Neural cell (in vitro differentiated cells): ENCODE data around the gene ARHGAP27.
A peak's percentile ranks its signal among the peaks of the same experiment; 100 is the strongest.

Experiments used
- EP300 ChIP-seq: fragments of 450-650 bp; conservative IDR thresholded peaks from 2 replicates; pipeline ENCODE4 v1.6.1; 2014; ENCODE audit warnings: antibody characterized with exemption, mild to moderate bottlenecking, moderate library complexity; ENCODE audit not compliant: poor library complexity, severe bottlenecking
- EZH2 ChIP-seq: fragments of 200-600, 300-800 bp; shearing (Covaris generic), sonication (generic); IDR thresholded peaks from 2 replicates; pipeline ENCODE4 v1.6.1; 2014; ENCODE audit warnings: antibody characterized with exemption, low read length, borderline replicate concordance, mild to moderate bottlenecking; ENCODE audit not compliant: insufficient read depth, poor library complexity, severe bottlenecking
- MXI1 ChIP-seq: fragments of 450-650 bp; conservative IDR thresholded peaks from 2 replicates; pipeline ENCODE4 v1.6.1; 2014; ENCODE audit warnings: antibody characterized with exemption, mild to moderate bottlenecking; ENCODE audit not compliant: poor library complexity, severe bottlenecking
- POLR2AphosphoS5 ChIP-seq: IDR thresholded peaks from 2 replicates; pipeline ENCODE4 v1.6.1; 2012
- RAD21 ChIP-seq: fragments of 450-650 bp; conservative IDR thresholded peaks from 2 replicates; pipeline ENCODE4 v1.6.1; 2014; ENCODE audit warnings: antibody characterized with exemption, mild to moderate bottlenecking, moderate library complexity
- TAF1 ChIP-seq: IDR thresholded peaks from 2 replicates; pipeline ENCODE4 v1.6.1; 2012; ENCODE audit warnings: low read depth
- TF ChIP-seq, protein P1 (sequence below): fragments of 450-650 bp; IDR thresholded peaks from 2 replicates; pipeline ENCODE4 v1.5.1; 2014; ENCODE audit warnings: antibody characterized with exemption, mild to moderate bottlenecking, moderate library complexity; ENCODE audit not compliant: poor library complexity, severe bottlenecking
- TF ChIP-seq, protein P2 (sequence below): IDR thresholded peaks from 2 replicates; pipeline ENCODE4 v1.6.1; 2012; ENCODE audit warnings: borderline replicate concordance

GRCh38 chr17:45428050-45428617 lies 4.5 kb downstream of the ARHGAP27 start:
- TF ChIP-seq, protein P1, sequence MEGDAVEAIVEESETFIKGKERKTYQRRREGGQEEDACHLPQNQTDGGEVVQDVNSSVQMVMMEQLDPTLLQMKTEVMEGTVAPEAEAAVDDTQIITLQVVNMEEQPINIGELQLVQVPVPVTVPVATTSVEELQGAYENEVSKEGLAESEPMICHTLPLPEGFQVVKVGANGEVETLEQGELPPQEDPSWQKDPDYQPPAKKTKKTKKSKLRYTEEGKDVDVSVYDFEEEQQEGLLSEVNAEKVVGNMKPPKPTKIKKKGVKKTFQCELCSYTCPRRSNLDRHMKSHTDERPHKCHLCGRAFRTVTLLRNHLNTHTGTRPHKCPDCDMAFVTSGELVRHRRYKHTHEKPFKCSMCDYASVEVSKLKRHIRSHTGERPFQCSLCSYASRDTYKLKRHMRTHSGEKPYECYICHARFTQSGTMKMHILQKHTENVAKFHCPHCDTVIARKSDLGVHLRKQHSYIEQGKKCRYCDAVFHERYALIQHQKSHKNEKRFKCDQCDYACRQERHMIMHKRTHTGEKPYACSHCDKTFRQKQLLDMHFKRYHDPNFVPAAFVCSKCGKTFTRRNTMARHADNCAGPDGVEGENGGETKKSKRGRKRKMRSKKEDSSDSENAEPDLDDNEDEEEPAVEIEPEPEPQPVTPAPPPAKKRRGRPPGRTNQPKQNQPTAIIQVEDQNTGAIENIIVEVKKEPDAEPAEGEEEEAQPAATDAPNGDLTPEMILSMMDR = peak; percentile 92
- TF ChIP-seq, protein P2, sequence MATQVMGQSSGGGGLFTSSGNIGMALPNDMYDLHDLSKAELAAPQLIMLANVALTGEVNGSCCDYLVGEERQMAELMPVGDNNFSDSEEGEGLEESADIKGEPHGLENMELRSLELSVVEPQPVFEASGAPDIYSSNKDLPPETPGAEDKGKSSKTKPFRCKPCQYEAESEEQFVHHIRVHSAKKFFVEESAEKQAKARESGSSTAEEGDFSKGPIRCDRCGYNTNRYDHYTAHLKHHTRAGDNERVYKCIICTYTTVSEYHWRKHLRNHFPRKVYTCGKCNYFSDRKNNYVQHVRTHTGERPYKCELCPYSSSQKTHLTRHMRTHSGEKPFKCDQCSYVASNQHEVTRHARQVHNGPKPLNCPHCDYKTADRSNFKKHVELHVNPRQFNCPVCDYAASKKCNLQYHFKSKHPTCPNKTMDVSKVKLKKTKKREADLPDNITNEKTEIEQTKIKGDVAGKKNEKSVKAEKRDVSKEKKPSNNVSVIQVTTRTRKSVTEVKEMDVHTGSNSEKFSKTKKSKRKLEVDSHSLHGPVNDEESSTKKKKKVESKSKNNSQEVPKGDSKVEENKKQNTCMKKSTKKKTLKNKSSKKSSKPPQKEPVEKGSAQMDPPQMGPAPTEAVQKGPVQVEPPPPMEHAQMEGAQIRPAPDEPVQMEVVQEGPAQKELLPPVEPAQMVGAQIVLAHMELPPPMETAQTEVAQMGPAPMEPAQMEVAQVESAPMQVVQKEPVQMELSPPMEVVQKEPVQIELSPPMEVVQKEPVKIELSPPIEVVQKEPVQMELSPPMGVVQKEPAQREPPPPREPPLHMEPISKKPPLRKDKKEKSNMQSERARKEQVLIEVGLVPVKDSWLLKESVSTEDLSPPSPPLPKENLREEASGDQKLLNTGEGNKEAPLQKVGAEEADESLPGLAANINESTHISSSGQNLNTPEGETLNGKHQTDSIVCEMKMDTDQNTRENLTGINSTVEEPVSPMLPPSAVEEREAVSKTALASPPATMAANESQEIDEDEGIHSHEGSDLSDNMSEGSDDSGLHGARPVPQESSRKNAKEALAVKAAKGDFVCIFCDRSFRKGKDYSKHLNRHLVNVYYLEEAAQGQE = no peak
- TF ChIP-seq RAD21 (peak; percentile 71), TAF1 (no peak), POLR2AphosphoS5 (peak; percentile 8), EP300 (no peak), EZH2 (no peak), MXI1 (no peak)
